Endothelial cell of umbilical vein (primary cell): ENCODE results near the gene IL1RL1. TPM values are rescaled to one million over a fixed set of nuclear protein-coding genes. Genes with fewer than 3 reads are reported as not detected.

Source experiments
- BruUV-seq: library from RNA; stranded (reverse); fragments of 400-500 nt; replicated peaks from 2 replicates; lab custom pipeline; 2021; lab: Mats Ljungman, UMichigan
- CTCF ChIA-PET: fragments of 300-600, 350-600 bp; sonication (Branson Sonifier 250); formaldehyde crosslinking; loops from one replicate; lab custom pipeline; 2021; ENCODE audit warnings: antibody characterized with exemption, inconsistent platforms; lab: Charles Lee
- POLR2A ChIA-PET: fragments of 300-600, 350-600 bp; sonication (Branson Sonifier 250); formaldehyde crosslinking; loops from one replicate; lab custom pipeline; 2021; ENCODE audit warnings: antibody characterized with exemption, inconsistent platforms; lab: Charles Lee
- DNase-seq: peaks from one replicate; pipeline ENCODE4 v3.0.0-alpha.2; 2011; ENCODE audit warnings: low read depth, low spot score
- FAIRE-seq: peaks from 2 replicates; lab custom pipeline; 2011; peaks lifted over from hg19 to GRCh38; lab: Jason Lieb, UNC
- H2AFZ ChIP-seq: 2 replicates; pipeline ENCODE4 v1.6.0; 2012; ENCODE audit warnings: low read depth, low read length, control low read depth, inconsistent platforms
- H3K27ac ChIP-seq: 2 replicates; pipeline ENCODE4 v1.5.1; 2011; ENCODE audit warnings: low read depth, mild to moderate bottlenecking, control low read depth, low read length, moderate library complexity; ENCODE audit not compliant: insufficient read depth
- H3K27me3 ChIP-seq, 2 experiments: 2 replicates each; pipeline versions ENCODE4 v1.6.0 to v1.6.1; 2011; ENCODE audit warnings: low read length in 2 of 2, mixed read lengths in 1 of 2; ENCODE audit not compliant: control insufficient read depth in 2 of 2, insufficient read depth in 2 of 2
- H3K36me3 ChIP-seq, 2 experiments: 2 replicates in 1 of 2; 3 replicates in 1 of 2; pipeline ENCODE4 v1.5.1; 2011; ENCODE audit warnings: low read length in 2 of 2, mild to moderate bottlenecking in 1 of 2, moderate library complexity in 1 of 2; ENCODE audit not compliant: control insufficient read depth in 2 of 2, insufficient read depth in 2 of 2; ENCODE audit errors: extremely low read depth in 1 of 2
- H3K4me1 ChIP-seq: 3 replicates; pipeline ENCODE4 v1.5.1; 2011; ENCODE audit warnings: mild to moderate bottlenecking, low read length; ENCODE audit not compliant: control insufficient read depth, insufficient read depth; ENCODE audit errors: extremely low read depth
- H3K4me2 ChIP-seq: 2 replicates; pipeline ENCODE4 v1.6.1; 2011; ENCODE audit warnings: low read length, control low read depth, mixed read lengths; ENCODE audit not compliant: insufficient read depth
- H3K4me3 ChIP-seq, 3 experiments: fragments of 200-600 bp in 1 of 3; sonication (generic), shearing (Covaris generic) in 1 of 3; replicated peaks in 1 of 3; 2 replicates each; pipeline ENCODE4 v1.5.1; 2011 to 2016; ENCODE audit warnings: control low read depth in 3 of 3, low read length in 3 of 3, mild to moderate bottlenecking in 2 of 3, inconsistent platforms in 1 of 3, low read depth in 1 of 3, moderate library complexity in 1 of 3; ENCODE audit not compliant: insufficient read depth in 1 of 3
- H3K79me2 ChIP-seq: 2 replicates; pipeline ENCODE4 v1.6.0; 2012; ENCODE audit warnings: low read length, inconsistent platforms; ENCODE audit not compliant: control insufficient read depth, insufficient read depth
- H3K9ac ChIP-seq: replicated peaks from 2 replicates; pipeline ENCODE3; 2011; ENCODE audit warnings: low read length, control low read depth; ENCODE audit not compliant: insufficient read depth; ENCODE audit errors: extremely low read depth
- H3K9me1 ChIP-seq: replicated peaks from 3 replicates; pipeline ENCODE4 v1.6.0; 2011; ENCODE audit warnings: mild to moderate bottlenecking, low read length; ENCODE audit not compliant: control insufficient read depth, insufficient read depth; ENCODE audit errors: extremely low read depth
- H3K9me3 ChIP-seq: replicated peaks from 2 replicates; pipeline ENCODE4 v1.5.1; 2012; ENCODE audit warnings: low read length, inconsistent platforms; ENCODE audit not compliant: control insufficient read depth, insufficient read depth
- H4K20me1 ChIP-seq: replicated peaks from 2 replicates; pipeline ENCODE3; 2011; ENCODE audit warnings: mild to moderate bottlenecking, low read length; ENCODE audit not compliant: control insufficient read depth, insufficient read depth; ENCODE audit errors: extremely low read depth
- EZH2 ChIP-seq: IDR thresholded peaks from 2 replicates; pipeline ENCODE4 v1.6.1; 2012; ENCODE audit warnings: borderline replicate concordance, low read depth, mild to moderate bottlenecking, moderate library complexity, low read length, inconsistent platforms; ENCODE audit not compliant: severe bottlenecking
- FOS ChIP-seq: IDR thresholded peaks from 2 replicates; pipeline ENCODE4 v1.6.1; 2011; ENCODE audit warnings: mild to moderate bottlenecking, low read length, moderate library complexity, borderline replicate concordance; ENCODE audit not compliant: insufficient read depth
- GATA2 ChIP-seq: IDR thresholded peaks from 2 replicates; pipeline ENCODE4 v1.7.0; 2011; ENCODE audit warnings: low read depth, mild to moderate bottlenecking, moderate library complexity, mixed read lengths, low read length; ENCODE audit not compliant: insufficient read length, insufficient read depth
- JUN ChIP-seq: IDR thresholded peaks from 2 replicates; pipeline ENCODE4 v1.6.1; 2011; ENCODE audit warnings: borderline replicate concordance, low read depth; ENCODE audit not compliant: insufficient read length, insufficient read depth
- MYC ChIP-seq: IDR thresholded peaks from one replicate; pipeline ENCODE4 v1.6.1; 2011; ENCODE audit warnings: mild to moderate bottlenecking, low read depth, low read length
- POLR2A ChIP-seq: IDR thresholded peaks from 2 replicates; pipeline ENCODE4 v1.6.1; 2012; ENCODE audit warnings: low read depth, mild to moderate bottlenecking, control low read depth, low read length
- POLR2AphosphoS5 ChIP-seq: IDR thresholded peaks from 2 replicates; pipeline ENCODE4 v1.6.1; 2012; ENCODE audit warnings: low read depth, mild to moderate bottlenecking, control low read depth, low read length, moderate library complexity; ENCODE audit not compliant: insufficient read depth
- dilution Hi-C: fragments of 300-500 bp; cut with MboI; formaldehyde crosslinking; loops from one replicate; pipeline ENCODE4 v1.15.0; 2019; ENCODE audit warnings: low sequenced_read_pairs; ENCODE audit not compliant: extremely low pct_ligation_motif_present
- intact Hi-C: fragments of 100-400 bp; cut with micrococcal nuclease; formaldehyde crosslinking; loops from one replicate; pipeline ENCODE4 v1.10.0; 2022
- polyA plus RNA-seq, 4 experiments: library from polyadenylated mRNA; depleted of rRNA in 3 of 4; stranded (reverse) in 3 of 4; unstranded in 1 of 4; fragments of >200 nt; gene quantifications; 2 replicates each; pipeline versions ENCODE4 v1.2.1 to v1.2.3, GENCODE V29; 2011 to 2012; ENCODE audit warnings: missing spikeins in 1 of 4
- total RNA-seq: library from RNA; stranded (reverse); gene quantifications from 2 replicates; pipeline ENCODE4 v1.2.3, GENCODE V29; 2021
- TF ChIP-seq, protein P1 (sequence below), 2 donors: IDR thresholded peaks; 1 replicate in 1 of 2; 2 replicates in 1 of 2; pipeline ENCODE4 v1.5.1; 2011; ENCODE audit warnings: low read length in 2 of 2, mild to moderate bottlenecking in 2 of 2, moderate library complexity in 2 of 2, control low read depth in 1 of 2, inconsistent platforms in 1 of 2, low read depth in 1 of 2; ENCODE audit not compliant: insufficient read depth in 1 of 2; ENCODE audit errors: extremely low read depth in 1 of 2
- TF ChIP-seq, protein P2 (sequence below): IDR thresholded peaks from 2 replicates; pipeline ENCODE4 v1.6.1; 2011; ENCODE audit not compliant: insufficient read depth, insufficient read length

Gene IL1RL1
- total and polyA plus RNA-seq, 2 donors (not counting 3 experiments of a cell fraction or from before 2014, with no cell fraction given), result 32.2 to 44.0 TPM

DNA sequence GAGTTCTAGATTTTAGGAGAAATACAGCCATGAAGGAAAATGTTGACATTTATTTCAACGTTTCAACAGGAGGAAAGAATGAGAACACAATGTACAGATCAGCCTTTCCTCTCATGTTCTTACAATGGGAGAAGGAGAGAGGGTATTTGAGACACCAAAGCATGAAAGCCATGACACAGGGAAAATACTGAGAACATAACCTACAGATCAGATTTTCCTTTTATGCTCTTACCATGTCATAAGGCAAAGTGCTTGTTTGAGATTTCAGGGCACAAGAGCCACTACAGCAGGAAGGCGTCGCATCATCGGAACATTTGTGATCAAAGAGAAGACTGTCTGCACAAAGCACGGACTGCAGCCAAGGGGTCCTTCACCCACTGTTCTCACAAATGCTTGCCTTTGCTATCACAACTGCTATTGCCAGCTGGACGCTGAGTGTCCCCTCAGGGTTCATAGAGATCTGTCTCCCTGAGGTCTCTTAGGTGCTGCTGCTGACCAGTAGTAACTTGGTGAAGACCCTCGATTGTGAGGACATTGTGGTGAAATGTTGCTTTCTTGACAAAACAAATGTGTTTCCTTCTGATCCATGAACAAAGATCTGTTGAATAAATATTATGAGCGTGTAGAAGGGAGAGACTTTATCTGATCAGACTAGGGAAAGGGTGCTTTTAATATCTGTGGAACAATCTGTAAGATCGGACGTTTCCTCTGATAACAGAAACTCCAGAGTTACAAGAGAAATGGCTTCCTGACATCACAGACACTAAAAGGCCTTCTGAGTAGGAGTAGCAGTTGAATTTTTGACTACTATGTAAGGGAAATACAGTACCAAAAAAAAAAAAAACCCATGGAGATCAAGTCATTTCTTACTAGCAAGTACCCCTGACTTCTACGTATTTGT, 6.4 kb upstream of the IL1RL1 start:
- Histone ChIP-seq H3K27ac (peak overlapping the region; percentile 92), H3K9me3 (no peaks in the 10 kb centered on the region), H3K9me1 (no peaks in the 10 kb centered on the region), H2AFZ (peak overlapping the region; percentile 61), H3K4me3 (peak overlapping the region in 1 of 3 experiments; percentile 6), H3K9ac (peak overlapping the region; percentile 65), H3K36me3 (no peaks in the 10 kb centered on the region), H3K27me3 (no peaks in the 10 kb centered on the region), H3K79me2 (no peaks in the 10 kb centered on the region), H3K4me1 (peaks cover 38% of the 10 kb centered on the region), H4K20me1 (no peaks in the 10 kb centered on the region), H3K4me2 (peak overlapping the region; percentile 52)
- dilution Hi-C loops (no loop called here), intact Hi-C loops (loop anchor here (1.0 to 5.0 kb wide), 6 partner anchors 8 to 608 kb away; partner anchors contain the start of gene MAP4K4)
- ChIA-PET CTCF (interaction anchor here (1.0 to 1.8 kb wide), 5 partner anchors 16 to 138 kb away, joined by 3 to 5 read pairs (median 4); no protein-coding TSS in a partner anchor), POLR2A (no interaction called here)
- peak; percentile 84 for DNase-seq
- TSS peak; percentile 53 for BruUV-seq
- no peak for TF ChIP-seq FOS
- TF ChIP-seq, protein P1, sequence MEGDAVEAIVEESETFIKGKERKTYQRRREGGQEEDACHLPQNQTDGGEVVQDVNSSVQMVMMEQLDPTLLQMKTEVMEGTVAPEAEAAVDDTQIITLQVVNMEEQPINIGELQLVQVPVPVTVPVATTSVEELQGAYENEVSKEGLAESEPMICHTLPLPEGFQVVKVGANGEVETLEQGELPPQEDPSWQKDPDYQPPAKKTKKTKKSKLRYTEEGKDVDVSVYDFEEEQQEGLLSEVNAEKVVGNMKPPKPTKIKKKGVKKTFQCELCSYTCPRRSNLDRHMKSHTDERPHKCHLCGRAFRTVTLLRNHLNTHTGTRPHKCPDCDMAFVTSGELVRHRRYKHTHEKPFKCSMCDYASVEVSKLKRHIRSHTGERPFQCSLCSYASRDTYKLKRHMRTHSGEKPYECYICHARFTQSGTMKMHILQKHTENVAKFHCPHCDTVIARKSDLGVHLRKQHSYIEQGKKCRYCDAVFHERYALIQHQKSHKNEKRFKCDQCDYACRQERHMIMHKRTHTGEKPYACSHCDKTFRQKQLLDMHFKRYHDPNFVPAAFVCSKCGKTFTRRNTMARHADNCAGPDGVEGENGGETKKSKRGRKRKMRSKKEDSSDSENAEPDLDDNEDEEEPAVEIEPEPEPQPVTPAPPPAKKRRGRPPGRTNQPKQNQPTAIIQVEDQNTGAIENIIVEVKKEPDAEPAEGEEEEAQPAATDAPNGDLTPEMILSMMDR (IDR thresholded peaks at IDR 0.05; ENCODE audit: extremely low read depth in 1 of 2, insufficient read depth in 1 of 2, low read depth in 1 of 2, low read length in 2 of 2), result no peak
- no peak for TF ChIP-seq MYC
- no peak for TF ChIP-seq JUN
- TF ChIP-seq GATA2, result peak; percentile 86
- TF ChIP-seq EZH2, result no peak
- peak; percentile 69 for TF ChIP-seq POLR2AphosphoS5
- TF ChIP-seq, protein P2, sequence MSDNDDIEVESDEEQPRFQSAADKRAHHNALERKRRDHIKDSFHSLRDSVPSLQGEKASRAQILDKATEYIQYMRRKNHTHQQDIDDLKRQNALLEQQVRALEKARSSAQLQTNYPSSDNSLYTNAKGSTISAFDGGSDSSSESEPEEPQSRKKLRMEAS, result no peak
- peak; percentile 69 for TF ChIP-seq POLR2A
- peak; percentile 86 for FAIRE-seq
